ENCODE data around the gene ADIPOR2. TPM values are rescaled to one million over a fixed set of nuclear protein-coding genes. Genes with fewer than 3 reads are reported as not detected.
A peak's percentile ranks its signal among the peaks of the same experiment; 100 is the strongest.
"Not testable (repeated sequence)": the region's sequence is repeated elsewhere in the genome, so short reads cannot be mapped to it uniquely, and the experiment has no call there.

ADIPOR2 gene
- total RNA-seq, 4 donors from 2014 or later: 46.0 to 59.3 (median 52.4) TPM

GRCh38 chr12:1688086-1688710, 2.7 kb upstream of the ADIPOR2 start:
- H3K27me3 ChIP-seq: no peaks in the 10 kb centered on the region
- H3K4me1 ChIP-seq: peaks cover 9% of the 10 kb centered on the region in 2 donors
- TF ChIP-seq POLR2A (IDR thresholded peaks at IDR 0.05): no peak
- no peak for TF ChIP-seq CTCF (IDR thresholded peaks at IDR 0.05)
- H3K27ac ChIP-seq: no peak overlapping the region
- H3K36me3 ChIP-seq: no peaks in the 10 kb centered on the region
- WGBS, 2 donors: 94 to 95% methylated on average over 5 of the region's 5 CpGs
- no peak for DNase-seq
- H3K4me3 ChIP-seq (replicated peaks in 1 of 3): no peak overlapping the region
- no peaks in the 10 kb centered on the region for H3K9me3 ChIP-seq
- intact Hi-C loops (cut with DNase I): no loop called here

- TF ChIP-seq POLR2A (IDR thresholded peaks at IDR 0.05) (no peak), CTCF (IDR thresholded peaks at IDR 0.05) (no peak)
- intact Hi-C loops (cut with DNase I): loop anchor here (5.0 kb wide), 1 partner anchor 39 kb away; no protein-coding TSS in a partner anchor
- H3K27me3 ChIP-seq: no peaks in the 10 kb centered on the region
- H3K27ac ChIP-seq: peak overlapping the region; percentile 86 to 97 (median 91)
- WGBS, 2 donors: 1 to 2% methylated on average over 14 to 33 of the region's 56 CpGs
- H3K36me3 ChIP-seq: no peaks in the 10 kb centered on the region
- peak; percentile 38 to 51 for DNase-seq
- peak overlapping the region; percentile 82 to 99 (median 96) for H3K4me3 ChIP-seq (replicated peaks in 1 of 3)
- no peaks in the 10 kb centered on the region for H3K9me3 ChIP-seq
- peaks cover 9% of the 10 kb centered on the region in 2 donors for H3K4me1 ChIP-seq
Observed at GRCh38 chr12:1691123-1692007, 495 bp downstream of the ADIPOR2 start.

DNA sequence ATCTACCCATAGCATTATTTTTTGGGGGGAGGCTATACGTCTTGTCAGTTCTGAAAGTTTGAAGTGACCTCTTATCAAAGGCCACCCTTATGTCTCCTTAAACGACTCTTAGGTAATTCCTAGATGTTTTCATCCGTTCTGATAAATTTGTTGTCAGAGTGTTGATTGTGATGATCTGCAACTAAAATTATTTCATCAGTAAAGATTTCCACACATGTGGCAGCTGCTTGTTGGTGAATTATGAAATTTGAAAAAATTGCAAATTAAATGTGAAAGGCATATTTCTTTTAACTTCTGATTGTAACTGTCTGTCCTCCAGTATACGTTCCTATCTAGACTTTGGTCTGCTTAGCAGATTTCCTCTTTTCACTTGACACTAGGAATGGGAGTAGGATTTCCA, 1.4 kb downstream of the ADIPOR2 start:
- no peak for DNase-seq
- WGBS, 2 donors: 57 to 61% methylated on average over 4 of the region's 4 CpGs
- Histone ChIP-seq H3K27me3 (no peaks in the 10 kb centered on the region), H3K4me3 (replicated peaks in 1 of 3) (no peak overlapping the region), H3K27ac (no peak overlapping the region), H3K36me3 (no peaks in the 10 kb centered on the region), H3K9me3 (no peaks in the 10 kb centered on the region), H3K4me1 (peaks cover 9 to 15% of the 10 kb centered on the region in 2 donors)
- TF ChIP-seq POLR2A (IDR thresholded peaks at IDR 0.05) (no peak), CTCF (IDR thresholded peaks at IDR 0.05) (no peak)
- intact Hi-C loops (cut with DNase I): loop anchor here (5.0 kb wide), 1 partner anchor 40 kb away; no protein-coding TSS in a partner anchor

DNA sequence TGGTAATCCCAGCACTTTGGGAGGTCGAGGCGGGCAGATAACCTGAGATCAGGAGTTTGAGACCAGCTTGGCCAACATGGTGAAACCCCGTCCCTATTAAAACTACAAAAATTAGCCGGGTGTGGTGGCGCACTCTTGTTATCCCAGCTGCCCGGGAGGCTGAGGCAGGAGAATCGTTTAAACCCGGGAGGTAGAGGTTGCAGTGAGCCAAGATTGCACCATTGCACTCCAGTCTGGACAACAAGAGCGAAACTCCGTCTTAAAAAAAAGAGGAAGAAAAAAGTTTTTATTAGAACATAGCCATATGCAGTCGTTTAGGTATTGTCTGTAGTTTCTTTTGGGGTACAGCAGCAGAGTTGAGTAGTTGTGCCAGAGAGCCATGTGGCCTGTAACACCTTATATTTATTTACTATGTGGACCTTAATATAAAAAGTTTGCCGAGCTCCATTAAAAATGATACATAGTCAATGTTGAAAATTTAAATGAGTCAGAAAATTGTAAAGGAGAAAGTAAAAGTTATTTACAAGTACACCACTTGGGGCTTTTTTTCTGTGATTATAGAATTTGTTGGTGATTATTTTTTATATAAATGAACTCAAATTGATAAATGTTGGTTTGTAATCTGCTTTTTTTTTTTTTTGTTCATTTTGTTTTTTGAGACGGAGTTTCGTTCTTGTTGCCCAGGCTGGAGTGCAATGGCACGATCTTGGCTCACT, 2.2 kb downstream of the ADIPOR2 start:
- 88 to 91% methylated on average over 15 of the region's 15 CpGs for WGBS, 2 donors
- Histone ChIP-seq H3K4me1 (peaks cover 9 to 16% of the 10 kb centered on the region in 2 donors), H3K9me3 (no peaks in the 10 kb centered on the region), H3K36me3 (no peaks in the 10 kb centered on the region), H3K4me3 (replicated peaks in 1 of 3) (no peak overlapping the region), H3K27ac (no peak overlapping the region), H3K27me3 (no peaks in the 10 kb centered on the region)
- TF ChIP-seq CTCF (IDR thresholded peaks at IDR 0.05): no peak
- TF ChIP-seq POLR2A (IDR thresholded peaks at IDR 0.05): no peak
- intact Hi-C loops (cut with DNase I): loop anchor here (5.0 kb wide), 1 partner anchor 41 kb away; no protein-coding TSS in a partner anchor
- DNase-seq: no peak

GRCh38 chr12:1695097-1695496, 4.2 kb downstream of the ADIPOR2 start:
- H3K4me3 ChIP-seq (replicated peaks in 1 of 3); H3K27me3 ChIP-seq; H3K9me3 ChIP-seq; DNase-seq; H3K27ac ChIP-seq; H3K36me3 ChIP-seq; intact Hi-C loops (cut with DNase I): not testable (repeated sequence)
- peaks cover 16 to 29% of the 10 kb centered on the region in 2 donors for H3K4me1 ChIP-seq
- 91 to 97% methylated on average over 8 of the region's 8 CpGs for WGBS, 2 donors
